COR-L47 (cell line): ENCODE results near the gene PADI3.

Experiments used
- DNase-seq: peaks from one replicate; lab custom pipeline; 2025; lab: John Stamatoyannopoulos, UW

Gene PADI3, protein sequence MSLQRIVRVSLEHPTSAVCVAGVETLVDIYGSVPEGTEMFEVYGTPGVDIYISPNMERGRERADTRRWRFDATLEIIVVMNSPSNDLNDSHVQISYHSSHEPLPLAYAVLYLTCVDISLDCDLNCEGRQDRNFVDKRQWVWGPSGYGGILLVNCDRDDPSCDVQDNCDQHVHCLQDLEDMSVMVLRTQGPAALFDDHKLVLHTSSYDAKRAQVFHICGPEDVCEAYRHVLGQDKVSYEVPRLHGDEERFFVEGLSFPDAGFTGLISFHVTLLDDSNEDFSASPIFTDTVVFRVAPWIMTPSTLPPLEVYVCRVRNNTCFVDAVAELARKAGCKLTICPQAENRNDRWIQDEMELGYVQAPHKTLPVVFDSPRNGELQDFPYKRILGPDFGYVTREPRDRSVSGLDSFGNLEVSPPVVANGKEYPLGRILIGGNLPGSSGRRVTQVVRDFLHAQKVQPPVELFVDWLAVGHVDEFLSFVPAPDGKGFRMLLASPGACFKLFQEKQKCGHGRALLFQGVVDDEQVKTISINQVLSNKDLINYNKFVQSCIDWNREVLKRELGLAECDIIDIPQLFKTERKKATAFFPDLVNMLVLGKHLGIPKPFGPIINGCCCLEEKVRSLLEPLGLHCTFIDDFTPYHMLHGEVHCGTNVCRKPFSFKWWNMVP

DNA sequence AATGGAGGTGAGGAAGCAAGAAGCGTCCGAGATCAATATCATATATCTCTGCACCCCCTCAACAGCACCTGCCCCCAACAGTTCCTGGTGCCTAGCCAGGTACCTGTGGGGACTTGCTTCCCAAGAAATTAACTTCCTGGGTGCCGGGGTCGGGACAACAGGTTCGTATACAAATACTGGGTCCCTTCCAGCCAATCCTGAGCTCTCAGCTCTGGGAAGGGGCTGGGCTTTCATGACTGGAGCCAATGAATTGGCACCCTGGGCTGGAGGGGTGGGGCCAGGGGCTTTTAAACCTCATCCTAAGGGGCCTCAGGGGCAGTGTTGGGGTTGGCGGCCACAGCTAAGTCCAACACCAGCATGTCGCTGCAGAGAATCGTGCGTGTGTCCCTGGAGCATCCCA, at the start of gene PADI3:
PADI3 (plus strand) TSS at position 318 of the 400 bp plus-strand sequence; CDS start at position 358, 40 bp downstream.
- no peak for DNase-seq

DNA sequence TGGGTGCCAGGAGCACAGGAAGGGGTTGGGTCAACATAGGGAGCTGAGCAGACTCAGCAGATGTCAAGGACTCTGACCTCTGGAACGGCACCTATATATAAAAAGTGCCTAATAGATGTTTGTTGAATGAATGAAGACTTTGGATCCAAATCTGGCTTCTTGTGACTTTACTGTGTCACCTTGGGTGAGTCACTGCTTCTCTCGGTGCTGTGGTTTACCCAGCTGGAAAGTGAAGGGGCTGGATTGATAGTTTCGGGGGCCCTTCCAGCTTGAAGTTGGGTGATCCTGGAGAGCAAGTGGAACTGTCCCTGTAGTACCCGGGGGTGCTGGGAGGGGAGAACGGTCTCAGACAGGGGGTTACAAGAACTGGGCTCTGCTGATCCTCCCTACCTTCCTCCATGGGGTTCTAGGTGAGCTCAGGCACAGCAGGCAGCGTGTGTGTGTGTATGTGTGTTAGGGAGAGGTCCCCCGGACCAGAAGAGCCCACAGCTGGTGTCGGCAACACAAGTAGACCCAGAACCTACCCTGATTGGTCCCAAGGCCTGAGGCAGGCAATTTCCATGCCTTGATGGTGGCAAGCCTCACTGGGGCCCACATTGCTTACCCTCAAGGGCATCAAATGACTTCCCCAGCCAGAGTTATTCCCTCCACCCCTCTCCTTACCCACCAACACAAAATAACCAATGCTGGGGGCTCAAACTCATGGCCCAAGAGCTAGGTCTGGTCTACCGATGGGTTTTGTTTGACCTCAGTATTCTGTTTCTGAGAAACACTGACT, 49.4 kb upstream of the PADI3 start:
- no peak for DNase-seq

DNA sequence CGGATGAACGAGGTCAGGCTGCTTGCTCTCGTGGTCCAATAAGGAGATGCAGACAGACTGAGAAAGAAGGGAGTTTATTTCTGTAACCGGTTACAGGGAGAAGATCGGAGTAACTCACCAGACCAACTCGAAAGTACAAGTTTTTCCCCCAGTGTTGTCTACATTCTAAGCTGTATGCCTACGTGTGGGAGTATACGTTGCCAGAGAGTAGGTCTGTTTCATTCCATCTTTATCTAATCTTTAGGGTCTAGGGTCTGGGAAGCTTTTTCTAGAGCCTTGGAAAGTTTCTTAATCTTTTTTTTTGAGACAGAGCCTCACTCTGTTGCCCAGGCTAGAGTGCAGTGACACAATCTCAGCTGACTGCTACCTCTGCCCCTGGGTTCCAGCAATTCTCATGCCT, 48.7 kb upstream of the PADI3 start:
- DNase-seq = no peak

DNA sequence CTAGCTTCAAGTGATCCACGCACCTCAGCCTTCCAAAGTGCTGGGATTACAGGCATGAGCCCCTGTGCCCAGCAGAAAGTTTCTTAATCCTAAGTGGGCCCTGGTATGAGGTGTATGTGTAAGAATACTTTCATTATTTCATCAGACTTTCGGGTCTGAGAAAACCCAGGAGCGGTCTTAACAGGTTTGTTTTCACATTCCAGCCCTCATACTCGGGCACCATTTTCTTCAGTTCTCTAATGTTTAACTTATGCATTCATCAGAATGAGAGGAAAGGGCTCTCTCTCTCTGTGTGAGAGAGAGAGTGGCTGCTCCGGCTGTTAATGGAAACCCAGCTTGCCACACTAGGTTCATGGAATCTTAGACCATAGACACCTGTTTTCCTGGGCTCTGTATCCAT, 48.1 kb upstream of the PADI3 start:
- DNase-seq = no peak

DNA sequence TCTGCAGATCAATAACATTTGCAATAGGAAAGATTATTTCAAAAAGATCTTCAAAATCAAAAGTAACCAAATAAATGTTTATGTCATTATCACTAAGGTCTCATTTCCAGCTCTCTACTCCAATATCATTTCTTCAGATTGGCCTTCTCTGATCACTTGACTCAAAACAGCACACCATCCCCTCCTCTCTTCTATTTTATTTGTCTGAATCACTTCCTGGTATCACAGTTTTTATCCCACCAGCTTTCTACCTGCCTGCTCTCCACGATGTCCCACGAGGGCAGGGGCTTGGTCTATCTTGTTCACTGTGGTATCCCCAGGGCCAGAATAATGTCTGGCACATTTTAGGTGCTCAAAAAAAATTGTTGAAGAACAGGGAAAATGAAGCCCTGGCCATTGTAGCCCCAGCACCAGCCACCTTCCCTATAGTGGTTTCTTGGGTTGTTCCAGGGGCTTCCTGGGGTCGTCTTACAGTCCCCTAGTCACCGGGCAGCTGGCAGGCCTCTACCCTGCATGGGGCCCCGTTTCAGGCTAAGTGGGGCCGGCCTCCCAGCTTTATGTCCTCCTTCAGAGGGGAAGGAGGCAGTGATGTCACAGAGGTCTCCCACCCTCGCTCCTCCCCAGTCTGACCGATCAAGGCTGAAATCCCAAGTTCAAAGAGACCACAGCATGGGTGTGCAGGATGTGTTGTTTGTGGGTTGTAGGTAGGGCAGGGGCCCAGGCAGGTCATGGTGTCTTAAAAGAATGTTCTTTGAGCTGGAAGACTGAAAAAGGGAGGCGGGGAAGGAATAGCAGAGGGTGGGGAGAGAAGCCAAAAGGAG, 47.5 kb upstream of the PADI3 start:
- DNase-seq = no peak

DNA sequence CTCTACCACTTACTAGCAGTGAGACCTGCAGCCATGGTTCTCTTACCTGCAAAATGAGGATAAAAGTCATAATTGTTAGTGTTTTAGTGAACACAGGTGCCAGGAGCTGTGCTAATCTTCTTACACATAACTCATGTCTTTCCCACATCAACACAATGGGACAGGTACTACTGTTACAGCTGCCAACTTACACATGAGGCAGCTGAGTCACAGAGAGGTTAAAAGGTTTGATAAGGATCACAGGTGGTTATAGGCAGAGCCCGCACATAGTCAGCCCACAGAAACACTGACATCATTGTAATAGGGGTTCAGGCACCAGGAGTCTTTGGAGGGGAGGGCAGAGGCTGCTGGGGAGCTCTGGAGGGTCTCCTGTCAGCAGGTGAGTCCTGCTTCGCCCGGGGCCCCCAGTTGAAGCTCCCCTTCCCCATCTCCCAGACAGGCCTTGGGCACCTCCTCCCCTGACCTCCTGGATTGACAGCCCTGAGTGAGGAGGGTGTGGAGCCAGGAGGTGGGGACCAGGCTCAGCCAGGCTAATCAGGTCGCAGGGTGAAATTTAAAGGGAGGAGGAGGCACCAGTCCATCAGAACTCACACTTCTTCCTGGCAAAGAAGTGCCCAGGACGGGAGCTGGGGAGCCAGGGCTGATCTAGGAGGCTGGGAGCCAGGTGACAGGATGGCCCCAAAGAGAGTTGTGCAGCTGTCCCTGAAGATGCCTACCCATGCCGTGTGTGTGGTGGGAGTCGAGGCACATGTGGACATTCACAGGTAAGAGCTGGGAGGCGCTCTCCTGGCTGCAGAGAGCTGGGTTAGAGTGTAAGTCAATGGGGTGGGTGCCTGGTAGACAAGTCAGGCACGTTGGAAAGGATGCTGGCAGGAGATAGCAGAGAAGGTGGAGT, 44.1 kb upstream of the PADI3 start, which contains the start of gene PADI1:
PADI1 (plus strand) TSS at position 583 of the 895 bp plus-strand sequence; CDS start at position 673, 90 bp downstream.
- no peak for DNase-seq

DNA sequence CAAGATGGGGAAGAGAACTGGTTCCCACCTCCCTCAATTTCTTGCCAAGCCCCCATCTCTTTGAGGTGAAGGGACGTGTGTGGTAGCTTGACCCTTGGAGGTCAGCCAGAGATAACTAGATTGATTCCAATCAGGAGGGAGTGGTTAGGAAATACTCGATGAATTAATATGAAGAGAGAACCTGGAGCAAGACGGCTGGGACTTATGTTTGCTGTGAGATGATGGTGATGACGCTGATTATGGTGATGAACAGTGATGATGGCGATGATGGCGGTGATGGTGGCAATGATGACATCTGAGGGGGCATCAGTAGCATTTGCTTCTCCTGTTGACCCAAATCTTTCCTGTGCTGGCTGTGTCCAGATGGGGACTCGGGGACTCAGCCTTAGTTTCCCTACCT, 43.2 kb upstream of the PADI3 start:
- DNase-seq = no peak

DNA sequence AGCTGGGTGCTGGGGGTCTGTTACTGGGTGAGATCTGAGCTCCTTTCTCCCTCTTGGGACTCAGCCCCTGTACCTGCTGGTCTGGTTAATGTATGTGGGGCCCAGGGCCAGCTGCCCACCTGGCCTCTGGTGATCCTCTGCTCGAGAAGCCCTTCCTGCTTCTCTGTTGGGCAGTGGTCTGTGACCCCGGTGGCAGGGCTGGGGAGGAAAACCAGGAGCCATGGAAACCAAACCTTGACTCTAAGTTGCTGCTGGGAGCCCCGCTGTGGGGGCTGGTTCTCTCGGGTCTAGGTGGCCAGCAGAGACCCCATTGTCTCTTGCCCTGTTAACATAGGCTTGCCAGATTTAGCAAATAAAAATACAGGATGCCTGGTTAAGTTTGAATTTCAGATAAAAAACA, 42.7 kb upstream of the PADI3 start:
- no peak for DNase-seq

DNA sequence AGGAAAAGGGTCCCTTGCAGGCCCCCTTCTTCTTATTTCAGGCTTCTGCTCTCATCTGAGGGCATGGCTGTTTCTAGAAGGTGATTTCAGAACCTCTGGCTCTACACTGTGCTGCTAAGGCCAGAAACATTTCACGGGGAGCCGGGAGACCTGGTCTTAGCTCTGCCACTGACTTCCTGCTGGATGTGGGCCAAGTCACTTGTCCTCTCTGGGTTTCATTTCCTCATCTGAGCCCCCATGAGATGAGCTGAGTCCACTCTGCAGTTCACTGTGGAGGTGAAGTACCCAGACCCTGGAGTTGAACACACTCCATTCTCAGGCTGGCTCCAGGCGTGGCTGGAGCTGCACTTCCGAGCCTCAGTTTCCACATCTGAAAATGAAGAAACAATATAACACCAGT, 41.9 kb upstream of the PADI3 start:
- DNase-seq = no peak

DNA sequence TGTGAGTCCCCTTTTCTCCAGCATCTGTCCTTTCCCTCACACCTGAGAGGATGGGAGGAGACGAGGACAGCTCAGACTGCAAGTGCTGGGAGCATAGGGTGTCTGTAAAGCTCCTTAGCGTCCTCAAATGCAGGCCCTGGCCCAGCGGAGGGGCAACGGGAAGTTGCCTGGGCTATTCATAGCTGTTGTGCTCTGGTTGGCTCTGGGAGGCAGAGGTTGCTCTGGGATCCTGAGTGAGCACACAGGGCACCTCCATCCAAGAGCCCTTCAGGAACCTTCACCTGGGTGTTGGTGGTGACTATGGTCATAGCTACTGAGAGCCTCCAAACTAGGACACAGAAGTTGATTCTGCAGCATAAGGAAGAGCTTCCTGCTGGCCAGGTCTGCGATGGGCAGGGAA, 41.4 kb upstream of the PADI3 start:
- DNase-seq = no peak

DNA sequence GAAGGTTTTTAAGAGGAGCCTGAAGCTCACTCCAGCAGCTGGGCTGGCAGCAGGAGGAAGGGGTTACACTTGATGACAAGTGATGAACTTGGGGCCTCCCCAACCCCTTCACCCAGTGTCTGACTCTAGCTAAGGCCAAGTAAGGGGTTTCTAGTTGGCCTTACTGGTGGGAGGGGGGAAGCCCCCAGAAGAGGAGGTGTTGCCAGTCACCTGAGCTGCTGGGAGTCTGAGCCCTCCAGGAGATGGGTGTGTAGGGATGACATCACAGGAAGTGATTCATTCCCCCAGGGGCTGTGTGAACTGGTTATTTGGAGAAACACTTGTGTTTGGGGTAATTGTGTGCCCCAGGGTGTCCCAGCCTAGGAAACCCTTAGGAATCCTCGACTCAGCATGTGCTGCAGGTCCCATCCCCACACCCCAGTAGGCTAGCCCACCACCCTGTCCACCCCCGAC, 40.9 kb upstream of the PADI3 start:
- DNase-seq = peak; percentile 5

DNA sequence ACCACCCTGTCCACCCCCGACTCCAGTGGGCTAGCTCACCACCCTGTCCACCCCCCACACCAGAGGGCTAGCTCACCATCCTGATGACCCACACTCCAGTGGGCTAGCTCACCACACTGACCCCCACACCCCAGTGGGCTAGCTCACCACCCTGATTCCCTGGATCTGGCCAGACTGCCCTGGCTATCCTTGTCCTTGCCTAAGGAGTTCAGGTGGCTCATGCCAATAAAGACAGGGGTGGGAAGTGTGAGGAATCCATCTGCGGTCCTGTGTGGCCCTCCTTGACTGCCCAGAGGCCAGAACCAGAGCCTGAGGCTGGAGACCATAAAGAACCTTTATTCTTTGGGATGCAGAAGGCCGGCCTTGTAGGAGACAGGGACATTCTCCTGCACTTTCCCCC, 40.4 kb upstream of the PADI3 start:
- DNase-seq = no peak

DNA sequence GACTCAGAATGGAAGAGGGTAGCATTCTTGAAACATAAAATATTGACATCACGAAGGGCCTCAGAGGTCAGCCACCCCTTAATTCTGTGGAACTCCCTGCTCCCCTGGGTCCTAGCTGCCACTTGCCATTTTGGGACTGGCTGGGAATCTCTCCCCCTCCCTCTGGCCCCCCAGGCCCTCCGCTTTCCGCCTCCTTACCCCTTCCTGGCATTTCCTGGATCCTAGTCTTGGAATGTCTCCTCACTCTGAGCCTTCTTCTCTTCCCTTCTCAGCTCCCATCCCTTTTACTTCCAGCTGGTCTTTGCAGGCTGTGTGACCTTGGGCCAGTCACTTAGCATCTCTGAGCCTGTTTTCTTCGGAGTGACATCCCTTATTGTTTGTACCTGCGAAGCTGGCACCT, 39.5 kb upstream of the PADI3 start:
- DNase-seq = no peak

DNA sequence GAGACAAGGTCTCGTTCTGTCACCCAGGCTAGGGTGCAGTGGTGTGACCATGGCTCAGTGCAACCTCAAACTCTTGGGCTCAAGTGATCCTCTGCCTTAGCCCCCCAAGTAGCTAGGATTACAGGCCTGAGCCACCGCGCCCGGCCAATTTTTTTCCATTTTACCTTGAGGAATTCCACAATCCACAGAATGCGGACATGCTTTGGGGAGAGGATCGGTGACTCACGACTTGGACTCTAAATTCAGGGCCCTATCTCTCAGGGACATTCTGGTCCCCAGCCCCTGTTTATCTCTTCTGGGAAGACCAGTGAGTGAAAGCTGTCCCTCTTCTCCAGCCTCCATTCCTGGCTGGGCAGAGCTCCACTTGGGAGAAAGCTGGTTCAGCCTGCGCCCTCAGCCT, 38.7 kb upstream of the PADI3 start:
- no peak for DNase-seq

DNA sequence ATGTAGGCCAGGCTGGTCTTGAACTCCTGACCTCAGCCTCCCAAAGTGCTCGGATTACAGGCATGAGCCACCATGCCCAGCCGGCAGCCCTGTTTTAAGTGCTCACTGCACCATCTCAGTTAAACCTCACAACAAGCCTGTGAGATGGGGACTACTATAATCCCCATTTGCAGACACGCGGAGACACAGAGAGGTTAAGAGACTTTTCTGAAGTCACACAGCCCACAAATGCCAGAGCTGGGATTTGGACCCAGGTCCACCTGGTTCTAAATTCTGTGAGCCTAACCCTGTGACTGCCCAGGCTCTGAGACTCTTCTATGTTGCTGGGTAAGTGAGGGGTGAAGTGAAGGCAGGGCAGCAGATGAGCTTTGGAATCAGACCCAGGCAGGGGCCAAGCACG, 37.5 kb upstream of the PADI3 start:
- DNase-seq = no peak

DNA sequence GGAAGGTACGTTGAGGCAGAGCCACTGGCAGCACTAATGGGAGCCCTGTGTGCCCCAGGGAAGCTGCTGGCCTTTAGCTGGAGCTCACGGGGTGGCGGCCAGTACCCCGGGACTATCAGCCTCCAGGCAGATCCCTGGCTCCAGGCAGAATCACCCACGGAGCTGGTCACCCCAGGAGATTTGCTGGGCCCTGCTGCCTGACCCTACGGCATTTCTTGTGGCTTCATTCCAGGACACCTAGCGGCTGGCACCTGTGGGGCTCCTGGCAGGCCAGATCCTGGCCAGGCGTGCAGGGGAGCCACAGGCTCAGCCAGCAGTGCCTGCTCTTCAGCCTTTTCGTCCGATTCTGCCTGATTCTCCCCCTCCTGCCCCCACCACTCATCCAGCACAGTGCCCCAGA, 36.9 kb upstream of the PADI3 start:
- DNase-seq = peak; percentile 3

DNA sequence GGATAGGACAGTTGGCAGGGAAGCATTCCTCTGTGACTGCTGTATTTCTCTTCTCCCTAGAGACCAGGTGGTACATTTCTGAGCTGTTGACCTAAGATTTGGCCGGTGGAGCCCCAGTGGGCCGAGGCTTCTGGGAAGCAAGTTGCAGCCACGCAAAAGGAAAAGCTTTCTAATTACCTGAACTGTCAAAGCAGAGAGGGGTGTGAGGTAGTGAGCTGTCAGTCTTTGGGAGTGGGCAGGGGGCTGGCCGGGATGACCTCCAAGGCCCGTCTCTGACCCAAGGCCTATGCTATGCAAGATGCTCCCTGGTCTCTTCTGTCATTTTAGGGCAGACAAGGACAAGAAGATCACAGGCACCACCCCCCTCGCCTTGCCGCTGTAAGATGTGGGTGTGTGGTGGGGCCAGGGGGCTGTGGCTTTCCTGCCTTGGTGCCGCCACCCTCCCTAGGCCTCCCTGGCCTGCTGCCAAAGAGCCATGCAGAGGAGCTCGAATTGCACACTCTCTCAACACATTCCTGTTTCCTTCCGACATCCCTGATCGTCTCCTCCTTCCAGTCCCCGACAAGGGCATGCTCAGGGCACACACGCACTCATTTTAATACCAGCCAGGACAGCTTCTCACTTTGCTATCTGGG, 36.3 kb upstream of the PADI3 start:
- DNase-seq = peak; percentile 19

DNA sequence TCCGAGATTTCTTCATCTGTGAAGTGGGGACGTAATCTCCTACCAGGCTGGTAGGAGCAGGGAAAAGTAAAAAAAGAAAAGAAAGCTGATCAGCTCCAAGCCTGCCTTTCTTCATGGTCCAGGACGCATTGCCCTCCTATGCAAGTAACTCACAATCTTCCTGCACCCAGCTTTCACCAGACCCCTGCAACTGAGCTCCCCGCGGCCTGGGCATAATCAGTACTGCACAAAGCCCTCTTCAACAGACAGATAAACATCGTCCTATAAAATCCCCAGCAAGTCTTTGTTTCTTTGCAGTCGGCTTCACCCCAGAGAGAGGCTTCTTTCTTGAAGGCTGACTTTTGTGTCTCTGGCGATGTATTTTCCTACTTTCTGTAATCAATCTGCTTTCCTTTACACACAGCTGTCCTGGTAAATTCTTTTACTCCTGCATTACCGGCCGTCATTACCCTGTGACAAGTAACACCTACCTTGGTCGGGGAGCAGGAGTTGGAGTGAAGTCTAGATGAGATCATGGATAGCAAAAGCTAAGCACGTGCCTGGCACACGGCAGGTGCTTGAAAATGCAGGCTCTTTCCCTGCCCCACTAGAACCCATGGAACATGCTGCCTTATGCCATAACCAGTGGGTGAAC, 35.6 kb upstream of the PADI3 start:
- DNase-seq = no peak

DNA sequence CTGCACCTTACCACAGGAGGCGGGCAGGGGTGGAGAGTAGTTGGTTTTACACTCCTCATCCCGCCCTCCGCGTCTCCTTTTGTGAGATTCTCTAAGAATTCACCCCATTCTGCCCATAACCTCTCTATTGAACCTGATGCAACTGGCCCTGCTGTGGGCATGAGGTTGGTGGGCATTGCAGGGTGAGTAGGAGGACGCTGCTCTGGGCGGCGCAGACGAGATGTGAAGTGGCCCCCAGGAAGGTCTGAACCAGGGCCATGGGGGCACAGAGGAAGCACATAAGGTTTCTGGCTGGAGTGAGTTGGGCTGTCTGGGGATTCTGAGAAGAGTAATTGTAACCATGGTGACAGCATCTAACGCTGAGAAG, 35.1 kb upstream of the PADI3 start:
- DNase-seq = no peak
